Stimulated activated CD8-positive, alpha-beta memory T cell treated with anti-CD3 and anti-CD28 coated beads, Interleukin-2, amount 100 ng/mL, for 48 hours (primary cell): ENCODE measurements around the gene THTPA.

ENCODE experiments used
- DNase-seq, 2 donors: peaks; one replicate each; pipeline ENCODE4 v3.0.0-alpha.2; 2020; ENCODE audit warnings: low read depth in 2 of 2

The THTPA gene

GRCh38 chr14:23551266-23552028 lies 4.6 kb upstream of the THTPA start, which contains the start of gene ZFHX2:
Gene ZFHX2 (minus strand): TSS chr14:23551765. CDS start chr14:23535325, 16,440 bp downstream.
- DNase-seq = peak; percentile 77 to 78

DNA sequence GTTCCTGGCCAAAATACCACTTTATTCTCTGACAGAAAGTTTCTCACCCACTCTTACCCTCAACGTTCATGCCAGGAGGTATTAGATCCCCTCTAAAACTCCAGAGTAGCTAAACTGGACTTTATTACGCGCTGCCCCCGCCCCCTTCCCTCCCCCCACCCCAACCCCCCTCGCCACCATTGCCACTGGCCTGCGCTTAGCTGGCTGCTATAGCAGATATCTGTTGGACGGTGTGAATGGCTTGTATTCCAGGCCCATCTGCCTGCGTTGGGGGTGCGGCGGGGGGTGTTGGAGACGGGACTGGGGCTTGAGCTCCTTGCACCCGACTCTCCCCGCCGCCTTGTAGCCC lies 564 bp upstream of the THTPA start:
- no peak for DNase-seq

DNA sequence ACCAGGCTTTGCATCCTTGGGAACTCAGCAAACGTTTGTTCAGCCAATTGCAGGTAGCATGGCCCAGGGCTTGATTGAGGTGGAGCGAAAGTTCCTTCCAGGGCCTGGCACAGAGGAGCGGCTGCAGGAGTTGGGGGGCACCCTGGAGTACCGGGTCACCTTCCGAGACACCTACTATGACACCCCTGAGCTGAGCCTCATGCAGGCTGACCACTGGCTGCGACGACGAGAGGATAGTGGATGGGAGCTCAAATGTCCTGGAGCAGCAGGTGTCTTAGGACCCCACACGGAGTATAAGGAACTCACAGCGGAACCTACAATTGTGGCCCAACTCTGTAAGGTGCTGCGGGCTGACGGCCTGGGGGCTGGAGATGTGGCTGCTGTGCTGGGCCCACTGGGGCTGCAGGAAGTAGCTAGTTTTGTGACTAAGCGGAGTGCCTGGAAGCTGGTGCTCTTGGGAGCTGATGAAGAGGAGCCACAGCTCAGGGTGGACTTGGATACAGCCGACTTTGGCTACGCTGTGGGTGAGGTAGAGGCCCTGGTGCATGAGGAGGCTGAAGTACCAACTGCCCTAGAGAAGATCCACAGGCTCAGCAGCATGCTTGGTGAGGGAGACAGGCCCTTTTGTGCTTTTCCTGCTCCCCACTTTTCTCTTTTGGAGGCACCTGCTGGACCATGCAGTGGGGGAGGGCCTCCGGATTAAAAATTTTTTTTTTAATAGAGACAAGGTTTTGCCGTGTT lies 799 bp downstream of the THTPA start:
- DNase-seq = no peak

- no peak for DNase-seq
These were observed 1.4 kb downstream of the THTPA start for GRCh38 chr14:23557521-23557920.

DNA sequence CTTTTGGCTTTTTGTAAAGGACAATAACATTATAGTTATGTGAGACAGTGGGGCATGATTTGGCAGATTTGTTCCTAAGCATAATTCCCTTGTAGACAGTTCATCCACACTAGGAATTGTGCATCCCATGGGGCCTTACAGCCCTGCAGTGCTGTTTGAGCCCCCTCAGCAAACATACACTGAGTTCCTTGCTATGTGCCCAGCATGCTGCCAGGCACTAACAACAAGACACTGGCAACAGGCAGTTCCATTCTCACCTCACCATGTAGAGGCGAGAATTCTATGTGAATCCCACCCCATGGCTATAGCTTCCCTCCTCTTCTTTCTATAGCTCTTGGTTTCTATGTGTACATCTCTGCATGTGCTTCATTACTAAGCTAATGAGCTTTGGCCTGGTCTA lies 1.9 kb downstream of the THTPA start:
- DNase-seq = no peak

- no peak for DNase-seq
These were observed 2.4 kb downstream of the THTPA start for GRCh38 chr14:23558346-23559009.

GRCh38 chr14:23559010-23559925 lies 3.2 kb downstream of the THTPA start:
- DNase-seq = peak; percentile 59 to 66

DNA sequence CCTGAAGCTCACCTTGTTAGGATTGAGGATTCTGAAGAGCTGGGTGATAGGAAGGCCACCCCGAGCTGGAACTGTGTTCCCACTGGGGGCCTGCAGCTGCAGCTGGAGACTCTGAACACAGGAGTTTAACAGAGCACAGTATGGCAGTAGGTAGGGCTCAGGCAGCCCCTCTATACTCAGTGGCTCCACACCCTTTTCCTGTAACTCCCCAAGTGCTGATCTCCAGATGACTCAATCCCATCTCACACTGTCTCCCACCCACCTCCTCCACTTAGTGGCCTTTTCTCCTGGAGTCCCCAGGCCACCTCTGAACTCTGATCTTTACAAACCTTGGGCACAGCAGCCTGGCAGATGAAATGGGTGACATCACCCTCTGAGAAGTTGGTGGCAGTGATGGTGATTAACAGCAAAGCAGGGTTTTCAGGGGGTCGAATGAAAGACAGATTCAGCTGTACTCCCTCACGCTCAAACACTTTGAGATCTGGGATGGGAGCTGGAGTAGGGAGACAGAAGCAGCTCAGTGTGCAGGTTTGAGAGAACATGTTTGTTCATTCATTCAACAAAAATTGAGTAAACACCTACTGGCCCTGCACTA lies 4.0 kb downstream of the THTPA start:
- no peak for DNase-seq

DNA sequence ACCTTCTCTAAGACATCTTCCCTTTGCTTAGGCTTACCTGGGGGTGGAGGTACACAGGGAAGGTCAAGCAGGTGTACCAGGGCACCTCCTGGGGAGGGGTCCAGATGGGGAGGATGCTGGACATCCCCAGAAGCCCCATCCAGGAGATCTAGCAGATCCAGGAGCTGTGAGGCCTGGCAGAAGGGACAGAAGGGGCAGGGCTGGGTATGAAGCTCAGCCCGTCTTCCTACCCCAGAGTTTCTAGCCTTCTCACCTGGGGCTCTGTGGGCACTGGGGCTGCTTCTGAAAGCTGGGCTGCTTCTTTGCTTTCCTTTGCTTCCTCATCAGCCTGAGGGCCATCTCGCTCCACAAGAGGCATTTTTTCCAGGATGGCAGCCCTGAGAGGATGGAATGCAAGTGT lies 5.2 kb downstream of the THTPA start:
- no peak for DNase-seq

GRCh38 chr14:23561873-23562821 lies 6.1 kb downstream of the THTPA start:
- no peak for DNase-seq

DNA sequence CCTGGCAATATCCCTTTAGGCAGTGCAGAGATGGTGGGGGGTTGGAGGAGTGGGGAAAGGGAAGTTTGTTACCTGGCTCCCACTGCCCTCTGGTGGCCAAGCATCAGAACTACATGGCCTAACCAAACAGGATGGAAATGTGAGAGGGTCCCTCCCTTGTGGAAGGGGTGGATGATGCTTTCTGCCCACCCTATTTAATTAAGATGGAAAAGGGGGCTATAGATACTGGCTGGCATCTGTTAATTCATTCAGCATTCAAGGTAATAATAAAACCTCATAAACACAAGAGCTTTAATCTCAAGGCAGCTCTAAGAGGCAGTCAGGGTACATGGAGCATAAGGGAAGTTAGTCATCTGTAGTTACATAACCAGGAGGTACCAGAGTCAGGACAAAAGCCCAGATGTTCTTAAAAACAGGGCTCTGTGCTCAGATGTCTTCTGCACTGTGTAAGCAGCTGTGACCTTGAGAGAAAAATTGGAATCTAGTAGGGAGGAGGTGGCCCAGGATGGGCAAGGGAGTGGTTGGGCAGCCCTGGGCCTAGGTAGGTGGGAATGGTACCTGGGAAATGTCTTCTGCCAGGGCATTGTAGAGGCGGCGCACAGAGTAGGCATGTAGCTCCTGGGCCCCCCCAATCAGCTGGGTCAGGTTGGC lies 6.9 kb downstream of the THTPA start:
- peak in 1 of 2 donors; percentile 33 for DNase-seq

DNA sequence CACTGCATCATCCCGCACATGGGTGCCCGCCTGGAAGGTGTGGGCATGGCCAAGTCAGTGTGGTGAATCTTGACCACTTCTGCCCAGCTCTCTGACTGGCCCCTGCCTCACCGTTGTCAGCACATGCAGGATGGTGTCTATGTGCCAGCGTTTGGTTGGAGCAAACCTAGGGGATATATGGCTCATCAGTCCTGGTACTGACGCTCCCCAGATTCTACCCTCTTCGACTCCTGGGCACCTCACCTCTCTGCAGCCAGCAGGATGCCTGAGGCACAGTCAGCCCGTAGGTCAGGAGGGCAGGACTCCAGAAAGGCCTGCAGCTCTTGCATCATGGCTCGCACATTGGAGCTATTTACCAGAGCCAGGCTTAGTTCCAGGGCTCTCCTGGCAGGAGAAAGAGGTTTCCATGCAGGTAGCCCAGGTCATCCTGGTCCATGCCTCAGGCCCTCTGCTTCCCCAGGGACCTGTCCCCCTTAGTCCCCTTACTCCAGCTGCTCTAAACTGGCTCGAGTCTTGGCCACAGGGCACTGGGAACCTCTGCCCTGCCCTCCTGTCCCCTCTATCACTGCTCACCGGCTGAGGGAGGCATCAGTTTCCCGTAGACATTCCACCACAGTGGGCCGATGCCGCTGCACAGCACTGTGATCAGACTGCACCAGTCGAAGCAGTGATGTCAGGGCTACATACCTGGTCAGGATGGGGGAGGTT lies 7.6 kb downstream of the THTPA start:
- no peak for DNase-seq

DNA sequence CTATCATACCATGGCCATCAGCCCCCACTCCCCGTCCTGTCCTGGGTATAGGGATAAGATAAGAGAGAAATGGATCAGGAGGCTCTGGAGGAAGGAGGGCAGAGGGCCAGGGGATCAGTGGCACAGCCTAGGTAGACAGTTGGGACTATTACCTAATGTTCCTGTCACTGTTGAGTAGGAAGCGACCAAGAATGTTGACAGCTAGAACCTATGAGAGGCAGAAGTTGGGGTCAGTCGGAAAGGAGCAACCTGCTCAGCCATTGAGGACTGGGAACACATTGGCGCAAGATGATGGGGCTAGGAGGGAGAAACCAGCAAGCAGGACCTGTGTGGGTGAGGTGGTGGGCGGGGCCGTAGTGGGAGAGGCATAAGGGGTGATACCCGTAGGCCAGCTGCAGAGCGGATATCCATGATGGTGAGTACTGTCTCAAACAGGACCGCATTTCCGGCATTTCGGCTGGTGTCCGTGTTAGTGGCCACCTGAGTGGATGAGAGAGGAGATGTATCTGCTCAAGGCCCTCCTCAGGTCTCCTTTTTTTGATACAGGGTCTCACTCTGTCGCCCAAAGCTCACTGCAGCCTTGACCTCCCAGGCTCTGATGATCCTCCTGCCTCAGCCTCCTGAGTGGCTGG lies 8.2 kb downstream of the THTPA start:
- DNase-seq = no peak

DNA sequence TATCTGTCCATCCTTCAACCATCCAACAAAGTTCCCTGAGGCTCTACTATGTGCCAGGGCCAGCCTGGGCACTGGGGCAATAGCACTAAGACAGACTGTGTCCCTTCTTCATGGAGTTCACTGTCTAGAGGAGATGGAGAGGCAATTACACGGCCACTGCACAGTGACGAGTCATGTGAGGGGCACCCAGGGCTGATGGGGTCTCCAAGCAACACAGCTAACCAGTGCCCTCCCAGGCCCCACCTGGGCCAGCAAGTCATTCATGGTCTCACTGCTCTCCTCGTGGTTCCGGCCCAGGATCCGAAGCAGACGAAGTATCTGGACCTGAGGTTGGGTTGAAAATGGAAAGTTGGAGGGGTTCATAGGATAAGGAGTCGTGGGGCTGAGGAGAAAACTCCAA lies 8.8 kb downstream of the THTPA start:
- DNase-seq = no peak

- no peak for DNase-seq
These were observed 9.6 kb downstream of the THTPA start for GRCh38 chr14:23565626-23566025.

DNA sequence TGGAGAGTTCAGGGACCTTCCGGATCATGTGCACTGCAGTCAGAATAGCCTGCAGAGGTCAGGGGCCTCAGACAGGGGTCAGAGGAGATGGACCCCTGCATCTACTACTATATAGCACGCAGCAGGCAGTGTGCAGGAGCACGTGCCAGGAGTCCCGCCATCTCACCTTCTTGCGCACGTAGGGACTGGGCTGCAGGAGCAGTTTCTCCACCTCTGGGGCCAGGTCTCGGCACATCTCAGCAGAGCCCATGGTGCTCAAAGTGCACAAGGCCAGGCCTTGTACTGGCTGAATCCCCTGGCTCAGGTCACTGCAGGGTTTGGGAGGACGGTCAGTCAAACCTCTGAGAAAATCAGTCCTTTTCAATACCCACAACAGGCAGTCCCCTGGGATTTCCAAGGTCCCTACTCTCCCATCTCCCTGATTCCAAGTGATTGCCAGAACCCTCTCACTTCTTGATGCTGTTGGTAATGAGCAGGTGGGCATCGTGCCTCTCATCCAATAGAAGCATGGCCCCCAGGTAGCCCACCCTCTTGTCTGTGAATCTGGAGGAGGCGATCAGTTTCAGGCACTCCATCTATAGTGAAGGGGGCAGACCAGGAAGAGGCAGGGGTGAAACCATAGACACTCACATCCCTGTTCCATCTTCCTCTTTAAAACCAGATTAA lies 10.2 kb downstream of the THTPA start:
- DNase-seq = no peak

DNA sequence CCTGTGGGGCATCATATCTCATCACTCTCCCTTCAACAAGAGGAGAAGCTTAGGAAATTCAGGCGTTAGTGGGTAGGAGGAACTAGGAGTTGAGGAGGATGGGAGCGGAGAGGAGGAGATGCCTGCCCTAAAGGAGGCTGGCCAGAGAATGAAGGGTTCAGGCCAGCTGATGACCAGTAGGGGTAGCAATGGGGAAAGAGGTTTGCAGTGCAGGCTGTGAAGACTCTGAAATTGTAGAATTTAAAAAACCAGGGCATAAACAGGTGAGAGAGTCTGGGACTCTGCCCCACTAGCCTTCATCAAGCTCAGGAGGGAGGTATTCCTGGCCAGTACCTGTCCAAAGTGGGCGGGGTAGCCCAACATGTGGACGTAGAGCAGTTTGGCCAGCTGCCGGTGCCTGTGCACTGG lies 10.7 kb downstream of the THTPA start:
- no peak for DNase-seq
